GM18861 (cell line): ENCODE results near the gene TNPO2.
A peak's percentile ranks its signal among the peaks of the same experiment; 100 is the strongest.
"Not testable (repeated sequence)": the region's sequence is repeated elsewhere in the genome, so short reads cannot be mapped to it uniquely, and the experiment has no call there.

Experiments
- ATAC-seq: cut with Tn5 transposase; IDR thresholded peaks from one replicate; pipeline ENCODE4 v1.9.1; 2021; ENCODE audit not compliant: unreplicated experiment

The TNPO2 gene

DNA sequence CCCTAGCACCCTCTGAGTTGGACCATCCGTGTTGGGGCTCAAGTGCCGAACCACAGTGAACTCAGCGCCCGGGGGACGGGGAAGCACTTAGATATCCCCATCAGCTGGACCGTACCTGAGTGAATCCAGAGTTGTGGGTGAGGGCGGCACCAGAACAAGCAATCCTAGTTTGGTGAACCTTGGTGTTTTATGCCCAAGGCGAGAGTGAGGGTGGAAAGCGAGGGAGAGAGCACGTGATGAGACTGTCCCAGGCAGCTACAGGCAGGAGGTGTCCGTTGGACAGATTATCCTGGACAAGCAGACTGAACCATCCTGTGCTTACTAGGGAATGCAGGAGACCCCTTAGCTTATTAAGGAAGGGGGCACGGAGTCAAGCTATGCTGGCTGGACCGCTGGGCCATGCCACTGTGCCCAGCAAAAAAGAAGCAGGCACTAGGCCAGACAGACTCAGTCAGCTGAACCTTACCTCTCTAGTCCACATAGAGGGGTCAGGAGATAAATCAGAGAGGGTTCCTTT lies 14.2 kb upstream of the TNPO2 start:
- no peak for ATAC-seq

- peak; percentile 69 for ATAC-seq
Measured at GRCh38 chr19:12736995-12737834, 13.5 kb upstream of the TNPO2 start, which contains the start of gene GET3. TSS of gene GET3 (plus strand) at chr19:12737497. CDS start at chr19:12737506, 9 bp downstream.

DNA sequence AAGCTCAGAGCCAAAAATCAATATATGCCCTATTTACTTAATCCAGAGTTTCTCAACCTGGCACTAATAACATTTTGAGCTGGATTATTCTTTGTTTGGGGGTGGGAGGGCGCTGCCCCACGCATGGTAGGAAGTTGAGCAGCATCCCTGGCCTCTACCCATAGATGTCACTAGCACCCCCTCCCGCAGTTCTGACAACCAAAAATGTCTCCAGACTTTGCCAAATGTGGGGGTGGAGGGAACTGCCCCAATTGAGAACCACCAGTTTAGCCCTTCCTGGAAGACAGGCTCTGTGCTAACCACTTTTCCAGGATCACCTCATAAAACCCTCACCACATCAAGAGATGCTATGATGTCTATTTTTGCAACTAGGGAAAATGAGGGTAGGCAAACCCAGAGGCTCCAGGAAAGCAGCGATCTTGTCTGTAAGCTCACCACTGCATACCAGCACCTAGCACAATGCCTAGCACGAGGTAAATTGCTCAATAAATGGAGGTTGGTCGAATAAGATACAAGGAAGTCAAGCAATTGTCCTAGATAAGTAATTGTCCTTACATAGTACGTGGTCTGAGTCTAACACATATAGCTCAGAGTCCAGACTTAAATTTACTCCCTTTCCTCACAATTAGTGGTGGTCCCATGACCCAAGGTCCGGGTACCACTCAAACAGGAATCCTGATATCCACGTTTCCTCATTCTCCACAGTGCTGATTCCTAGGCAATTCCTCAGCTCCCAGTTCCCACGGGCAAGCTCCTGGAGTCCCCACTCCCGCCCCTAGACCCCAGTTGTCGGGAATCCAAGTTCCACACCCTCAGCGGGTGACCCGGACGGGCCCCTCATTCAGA lies 9.9 kb upstream of the TNPO2 start:
- no peak for ATAC-seq

DNA sequence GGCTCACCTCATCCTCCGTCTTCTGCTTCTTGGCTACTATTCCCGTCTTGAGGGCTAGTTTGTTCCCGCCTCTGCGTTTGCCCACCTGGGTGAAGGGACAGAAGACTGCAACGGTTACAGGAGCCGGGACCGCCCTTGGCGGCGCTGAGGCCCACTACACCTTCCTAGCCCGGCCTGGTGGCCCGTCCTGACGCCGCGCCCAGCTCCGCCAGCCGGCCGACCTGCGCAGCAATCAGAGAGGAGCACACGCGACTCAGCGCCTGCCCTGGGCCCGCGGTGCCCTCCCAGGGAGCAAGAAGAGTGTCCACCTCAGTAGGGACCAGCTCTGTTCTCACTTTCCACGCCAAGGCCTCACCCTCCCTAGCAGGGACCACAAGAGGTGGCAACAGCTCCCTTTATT lies 7.6 kb upstream of the TNPO2 start:
- ATAC-seq, result no peak

DNA sequence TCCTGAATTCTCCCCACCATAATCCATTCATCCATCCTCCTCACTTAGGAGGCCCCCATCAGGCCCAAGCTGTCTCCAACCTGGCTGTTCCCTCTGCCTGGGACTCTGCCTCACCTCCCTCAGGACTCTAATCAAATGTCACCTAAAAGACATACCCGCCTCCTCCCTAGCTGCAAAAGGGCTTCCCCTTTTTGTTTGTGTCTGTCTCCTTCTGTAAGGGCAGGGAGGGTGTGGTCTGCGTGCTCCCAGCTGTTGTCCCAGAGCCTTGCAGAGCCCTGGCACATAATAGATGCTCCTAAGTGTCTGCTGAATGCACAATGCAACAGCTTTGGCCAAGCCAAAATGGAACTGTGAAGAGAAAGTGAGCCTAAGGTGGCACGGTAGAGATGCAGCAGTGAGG lies 6.3 kb upstream of the TNPO2 start:
- ATAC-seq, result no peak

DNA sequence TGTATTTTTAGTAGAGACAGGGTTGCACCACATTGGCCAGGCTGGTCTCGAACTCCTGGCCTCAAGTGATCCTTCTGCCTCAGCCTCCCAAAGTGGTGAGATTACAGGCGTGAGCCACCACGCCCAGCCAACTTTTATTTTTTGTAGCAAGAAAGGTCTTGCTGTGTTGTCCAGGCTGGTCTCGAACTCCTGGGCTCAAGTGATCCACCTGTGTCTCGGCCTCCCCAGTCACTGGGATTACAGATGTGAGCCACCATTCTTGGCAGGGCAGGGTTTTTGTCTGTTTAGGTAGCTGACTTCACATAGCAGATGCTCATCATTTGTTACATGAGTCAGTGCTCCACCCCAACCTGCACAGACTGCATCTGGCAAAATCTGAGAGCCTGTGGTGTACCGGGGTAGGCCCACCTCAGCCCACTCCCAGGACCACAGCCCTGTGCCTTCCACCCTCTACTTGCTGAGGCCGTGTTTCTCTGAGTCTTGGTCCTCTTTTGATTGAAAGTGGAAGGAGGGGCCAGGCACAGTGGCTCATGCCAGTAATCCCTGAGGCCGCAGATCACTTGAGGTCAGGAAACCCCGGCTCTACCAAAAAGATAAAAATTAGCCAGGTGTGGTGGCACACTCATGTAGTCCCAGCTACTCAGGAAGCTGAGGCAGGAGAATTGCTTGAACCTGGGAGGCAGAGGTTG lies 4.2 kb upstream of the TNPO2 start:
- ATAC-seq, result no peak

- no peak for ATAC-seq
Measured at GRCh38 chr19:12726988-12727316, 3.2 kb upstream of the TNPO2 start.

DNA sequence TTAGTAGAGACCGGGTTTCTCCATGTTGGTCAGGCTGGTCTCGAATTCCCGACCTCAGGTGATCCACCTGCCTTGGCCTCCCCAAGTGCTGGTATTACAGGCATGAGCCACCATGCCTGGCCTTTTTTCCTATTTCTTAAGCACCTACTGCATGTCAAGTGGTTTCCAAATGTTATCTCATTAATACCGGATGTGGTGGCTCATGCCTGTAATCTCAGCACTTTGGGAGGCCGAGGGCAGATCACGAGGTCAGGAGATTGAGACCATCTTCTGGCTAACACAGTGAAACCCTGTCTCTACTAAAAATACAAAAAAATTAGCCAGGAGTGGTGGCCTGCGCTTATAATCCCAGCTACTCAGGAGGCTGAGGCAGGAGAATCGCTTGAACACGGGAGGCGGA lies 1.9 kb upstream of the TNPO2 start:
- ATAC-seq, result not testable (repeated sequence)

DNA sequence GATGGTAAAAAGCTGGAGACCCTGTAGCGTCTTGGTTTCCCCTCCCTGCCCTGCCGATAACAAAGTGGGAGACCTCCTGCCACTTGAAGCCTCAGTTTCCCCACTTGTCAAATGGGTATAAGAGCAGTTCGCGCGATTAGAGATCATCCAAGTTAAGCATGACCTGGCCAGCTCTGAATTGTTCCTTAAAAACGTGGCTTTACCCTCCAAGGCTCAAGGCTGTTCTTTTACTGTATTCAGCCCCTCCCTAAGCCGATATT lies 421 bp downstream of the TNPO2 start:
- ATAC-seq, result peak; percentile 10

GRCh38 chr19:12722566-12723380 lies 959 bp downstream of the TNPO2 start:
- peak; percentile 77 for ATAC-seq

DNA sequence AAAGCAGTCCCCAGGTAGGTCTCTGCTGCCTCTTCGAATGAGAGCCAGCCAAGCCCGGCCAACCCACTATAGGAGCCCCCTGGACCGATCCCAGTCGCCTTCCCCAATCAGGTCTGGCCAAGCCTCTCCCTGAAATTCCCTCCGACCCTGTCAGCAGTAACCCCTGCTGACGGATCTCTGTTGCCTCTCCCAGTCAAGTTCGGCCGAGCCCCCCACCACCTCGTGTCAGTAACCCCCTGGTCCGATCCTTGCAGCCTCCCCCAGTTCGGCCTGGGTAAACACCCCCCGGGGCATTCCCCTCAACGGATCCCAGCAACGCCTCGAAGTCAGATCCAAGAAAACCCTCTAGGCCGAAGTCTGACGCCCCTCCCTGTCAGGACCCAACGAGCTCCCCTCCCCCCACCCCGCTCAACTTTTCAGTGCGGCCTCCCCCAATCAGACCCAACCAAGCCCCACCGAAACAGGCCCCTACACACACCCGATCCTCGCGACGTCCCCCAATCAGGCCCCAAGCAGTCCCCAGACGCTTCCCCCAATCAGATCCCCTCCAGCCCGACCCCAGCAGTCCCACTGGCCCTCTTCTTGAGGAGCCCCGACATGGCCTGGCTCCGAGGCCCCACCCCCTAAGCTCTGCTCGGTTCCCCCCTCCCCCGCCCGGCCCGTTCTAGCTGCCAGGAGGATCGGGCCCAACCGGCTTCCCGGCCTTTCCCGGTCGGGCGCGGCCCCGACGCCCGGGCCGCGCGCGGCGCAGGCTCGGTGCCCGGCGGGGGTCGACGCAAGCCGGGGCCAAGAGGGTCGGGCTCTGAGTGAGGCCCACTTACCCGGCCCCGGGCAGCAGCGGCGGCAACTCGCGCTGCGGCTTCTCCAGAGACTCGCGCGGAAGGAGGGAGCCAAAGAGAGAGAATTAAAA lies 1.8 kb downstream of the TNPO2 start:
- ATAC-seq, result peak; percentile 3

- ATAC-seq, result no peak
Measured at GRCh38 chr19:12720851-12721655, 2.7 kb downstream of the TNPO2 start.

DNA sequence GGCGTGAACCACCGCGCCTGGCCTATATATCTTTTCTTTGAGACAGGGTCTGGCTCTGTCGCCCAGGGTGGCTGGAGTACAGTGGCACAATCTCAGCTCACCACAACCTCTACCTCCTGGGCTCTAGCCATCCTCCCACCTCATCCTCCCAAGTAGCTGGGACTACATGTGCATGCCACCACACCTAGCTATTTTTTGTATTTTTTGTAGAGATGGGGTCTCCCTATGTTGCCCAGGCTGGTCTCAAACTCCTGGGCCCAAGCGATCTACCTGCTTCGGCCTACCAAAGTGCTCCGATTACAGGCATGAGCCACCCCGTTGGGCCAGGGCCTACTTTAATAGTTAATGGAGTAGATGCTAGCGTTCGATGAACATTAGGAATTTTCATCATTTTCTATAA lies 3.4 kb downstream of the TNPO2 start:
- ATAC-seq, result no peak

DNA sequence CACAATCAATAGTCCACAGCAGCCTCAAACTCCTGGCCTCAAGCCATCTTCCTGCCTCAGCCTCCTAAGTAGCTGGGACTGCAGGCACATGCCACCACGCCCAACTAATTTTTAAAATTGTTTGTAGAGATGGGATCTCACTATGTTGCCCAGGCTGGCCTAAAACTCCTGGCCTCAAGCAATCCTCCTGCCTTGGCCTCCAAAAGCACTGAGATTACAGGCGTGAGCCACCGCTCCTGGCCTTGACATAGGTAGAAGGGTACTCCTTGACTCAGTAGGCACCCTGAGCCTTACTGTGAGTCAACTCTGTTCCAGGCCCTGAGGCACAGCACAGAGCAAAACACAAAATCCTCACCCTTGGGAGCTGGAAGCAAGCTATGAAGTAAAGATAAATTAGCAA lies 7.8 kb downstream of the TNPO2 start:
- ATAC-seq, result no peak

DNA sequence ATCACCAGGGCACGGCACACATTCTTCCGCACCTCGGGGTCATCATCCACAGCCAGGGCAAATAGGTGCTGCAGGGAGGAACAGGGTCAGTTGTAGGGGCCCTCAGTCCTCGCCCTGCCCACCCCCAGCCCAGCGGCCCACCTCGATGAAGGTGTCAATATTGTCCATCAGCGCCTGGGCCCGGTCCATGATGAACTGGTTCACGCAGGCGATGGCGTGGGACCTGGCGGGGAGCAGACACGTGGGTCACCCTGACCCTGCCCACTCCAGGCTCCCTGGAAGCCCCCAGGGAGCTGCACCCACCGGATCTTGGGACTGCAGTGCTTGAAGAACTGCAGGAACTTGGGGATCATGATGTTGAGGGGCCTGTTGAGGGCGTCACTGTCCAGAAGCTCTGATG lies 8.6 kb downstream of the TNPO2 start:
- ATAC-seq, result no peak

GRCh38 chr19:12713304-12713703 lies 10.4 kb downstream of the TNPO2 start:
- not testable (repeated sequence) for ATAC-seq

- not testable (repeated sequence) for ATAC-seq
Measured at GRCh38 chr19:12712077-12712476, 11.7 kb downstream of the TNPO2 start.

DNA sequence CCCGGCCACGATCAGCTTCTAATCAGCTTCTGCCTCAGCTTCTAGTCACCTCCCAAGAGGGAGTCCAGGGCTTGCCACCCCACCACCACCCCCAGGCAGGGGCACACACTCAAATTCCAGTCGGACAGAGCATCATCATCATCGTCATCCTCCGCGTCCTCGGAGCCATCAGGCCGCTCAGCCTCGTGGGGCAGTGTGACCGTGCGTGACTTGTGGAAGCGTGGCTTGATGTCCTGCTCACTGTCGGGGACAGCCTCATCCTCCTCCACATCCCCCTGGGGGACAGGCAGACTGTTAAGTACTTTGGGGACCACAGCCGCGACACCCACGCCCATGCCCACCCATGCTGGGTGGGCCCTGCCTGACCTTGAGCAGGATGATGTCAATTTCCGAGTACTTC lies 12.5 kb downstream of the TNPO2 start:
- no peak for ATAC-seq

- ATAC-seq, result no peak
Measured at GRCh38 chr19:12708641-12709040, 15.1 kb downstream of the TNPO2 start.
